GM12872 (cell line): ENCODE data around the gene PAQR7.

Experiments used
- TF ChIP-seq, protein P1 (sequence below): IDR thresholded peaks from 3 replicates; pipeline ENCODE4 v1.5.1; 2011; ENCODE audit warnings: low read depth, mild to moderate bottlenecking, low read length, moderate library complexity; ENCODE audit not compliant: insufficient read depth

Gene PAQR7

DNA sequence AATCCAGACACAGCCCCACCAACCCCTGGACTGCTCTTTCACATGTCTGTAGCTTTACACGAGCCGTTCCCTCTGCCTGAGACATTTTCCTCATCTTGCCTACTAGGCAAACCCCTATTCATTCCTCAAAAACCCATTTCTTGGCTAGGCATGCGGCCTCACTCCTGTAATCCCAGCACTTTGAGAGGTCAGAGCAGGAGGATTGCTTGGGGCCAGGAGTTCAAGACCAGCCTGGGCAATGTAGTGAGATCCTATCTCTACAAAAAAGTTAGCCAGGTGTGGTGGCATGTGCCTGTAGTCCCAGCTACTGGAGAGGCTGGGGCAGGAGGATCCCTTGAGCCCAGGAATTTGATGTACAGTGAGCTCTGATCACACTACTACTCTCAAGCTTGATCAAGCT lies 11.1 kb downstream of the PAQR7 start:
- TF ChIP-seq, protein P1, sequence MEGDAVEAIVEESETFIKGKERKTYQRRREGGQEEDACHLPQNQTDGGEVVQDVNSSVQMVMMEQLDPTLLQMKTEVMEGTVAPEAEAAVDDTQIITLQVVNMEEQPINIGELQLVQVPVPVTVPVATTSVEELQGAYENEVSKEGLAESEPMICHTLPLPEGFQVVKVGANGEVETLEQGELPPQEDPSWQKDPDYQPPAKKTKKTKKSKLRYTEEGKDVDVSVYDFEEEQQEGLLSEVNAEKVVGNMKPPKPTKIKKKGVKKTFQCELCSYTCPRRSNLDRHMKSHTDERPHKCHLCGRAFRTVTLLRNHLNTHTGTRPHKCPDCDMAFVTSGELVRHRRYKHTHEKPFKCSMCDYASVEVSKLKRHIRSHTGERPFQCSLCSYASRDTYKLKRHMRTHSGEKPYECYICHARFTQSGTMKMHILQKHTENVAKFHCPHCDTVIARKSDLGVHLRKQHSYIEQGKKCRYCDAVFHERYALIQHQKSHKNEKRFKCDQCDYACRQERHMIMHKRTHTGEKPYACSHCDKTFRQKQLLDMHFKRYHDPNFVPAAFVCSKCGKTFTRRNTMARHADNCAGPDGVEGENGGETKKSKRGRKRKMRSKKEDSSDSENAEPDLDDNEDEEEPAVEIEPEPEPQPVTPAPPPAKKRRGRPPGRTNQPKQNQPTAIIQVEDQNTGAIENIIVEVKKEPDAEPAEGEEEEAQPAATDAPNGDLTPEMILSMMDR = no peak

DNA sequence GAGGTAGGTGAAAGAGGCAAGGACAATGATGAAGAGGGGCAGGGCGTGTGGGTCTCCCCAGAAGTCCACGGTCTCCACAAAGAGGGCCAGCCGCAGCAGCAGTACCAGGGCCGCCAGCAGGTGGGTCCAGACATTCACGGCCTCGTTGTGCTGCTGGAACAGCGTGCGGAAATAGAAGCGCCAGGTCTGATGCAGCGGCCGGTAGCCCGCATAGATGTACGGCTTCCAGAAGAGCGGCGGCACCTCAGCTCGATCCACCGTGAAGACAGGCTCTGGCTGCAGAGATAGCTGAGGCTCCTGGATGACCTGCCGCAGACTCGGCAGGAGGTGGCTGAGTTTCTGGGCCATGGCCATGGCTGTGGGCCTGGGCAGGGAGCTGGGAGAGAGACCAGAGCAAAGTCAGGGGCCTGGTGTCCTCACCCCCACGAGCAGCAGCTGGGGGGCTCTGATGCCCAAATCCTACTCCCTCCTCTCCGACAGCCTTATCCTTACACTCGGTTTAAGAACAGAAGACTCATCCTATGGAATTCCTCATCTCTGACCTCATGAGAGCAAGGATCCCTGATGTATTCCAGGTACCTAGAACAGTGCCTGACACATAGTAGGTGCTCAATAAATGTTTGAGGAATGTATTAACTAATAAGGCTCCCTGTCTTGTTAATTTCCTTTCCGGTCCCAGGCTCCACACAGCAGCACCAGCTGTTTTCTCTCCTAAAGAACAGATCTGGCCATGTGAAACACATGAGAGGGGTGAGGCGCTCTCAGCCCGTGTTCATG lies 11.8 kb downstream of the PAQR7 start:
- TF ChIP-seq, protein P1 = no peak

DNA sequence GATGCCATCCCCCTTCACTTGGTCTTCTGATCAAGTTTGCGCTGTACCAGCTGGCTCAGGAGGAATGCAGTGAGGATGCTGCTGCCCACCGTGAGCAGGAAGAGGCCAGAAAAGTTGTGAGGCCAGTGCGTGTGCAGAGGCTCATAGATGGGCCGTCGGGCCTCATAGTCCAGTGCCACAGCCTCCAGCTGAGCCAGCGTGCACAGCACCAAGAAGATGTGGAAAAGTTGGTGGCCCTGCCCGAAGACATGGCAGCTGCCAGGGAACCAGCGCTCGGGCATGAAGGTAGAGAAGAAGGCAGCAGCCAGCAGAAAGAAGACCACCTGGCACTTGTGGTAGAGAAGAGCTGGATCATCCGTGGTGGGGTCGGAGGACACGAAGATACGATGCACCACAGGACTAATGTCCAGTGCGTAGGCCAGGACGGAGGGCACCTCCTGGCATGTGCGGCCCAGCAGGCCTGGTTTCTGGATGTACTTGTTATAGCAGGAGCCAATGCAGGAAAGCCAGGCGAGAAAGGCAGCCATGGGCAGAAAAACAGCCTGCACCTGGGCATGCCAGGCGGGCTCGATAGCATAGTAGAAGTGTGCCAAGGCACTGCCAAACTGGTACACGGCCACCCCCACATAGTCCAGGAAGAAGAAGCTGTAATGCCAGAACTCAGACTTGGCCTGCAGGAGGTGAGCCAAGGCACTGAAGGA lies 12.6 kb downstream of the PAQR7 start:
- TF ChIP-seq, protein P1 = no peak

DNA sequence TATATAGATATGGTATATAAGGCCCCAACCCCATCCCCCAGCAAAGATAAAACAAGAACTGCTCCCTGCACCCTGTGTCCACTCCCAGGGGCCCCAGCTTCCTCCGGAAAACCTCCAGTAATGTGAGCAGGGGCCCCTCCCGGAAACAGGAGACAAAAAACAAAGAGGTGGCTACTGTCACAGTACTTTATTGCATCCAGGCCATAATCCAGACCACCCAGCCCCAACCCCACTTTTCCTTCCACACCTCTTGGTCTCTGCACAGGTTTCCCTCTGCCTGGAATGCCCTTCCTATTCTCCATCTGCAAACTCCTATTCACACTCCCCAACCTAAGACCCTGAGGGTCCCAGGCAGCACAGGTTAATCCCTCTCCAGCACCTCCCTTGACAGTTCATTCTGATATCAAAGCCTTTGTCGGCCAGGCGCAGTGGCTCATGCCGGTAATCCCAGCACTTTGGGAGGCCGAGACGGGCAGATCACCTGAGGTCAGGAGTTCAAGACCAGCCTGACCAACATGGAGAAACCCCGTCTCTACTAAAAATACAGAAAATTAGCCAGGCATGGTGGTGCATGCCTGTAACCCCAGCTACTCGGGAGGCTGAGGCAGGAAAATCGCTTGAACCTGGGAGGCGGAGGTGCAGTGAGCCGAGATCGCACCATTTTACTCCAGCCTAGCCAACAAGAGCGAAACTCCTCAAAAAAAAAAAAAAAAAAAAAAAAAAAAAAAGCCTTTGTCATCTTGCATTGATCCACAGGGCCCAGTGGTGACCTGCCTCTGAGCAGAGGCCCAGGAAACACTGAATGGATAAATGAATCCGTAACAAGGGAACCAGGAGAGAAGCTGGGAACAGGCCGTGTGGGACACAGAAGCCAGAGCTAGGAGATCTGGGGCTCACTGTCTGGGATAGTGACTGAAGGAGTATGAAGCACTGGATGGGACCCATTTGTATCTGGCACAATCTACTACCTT lies 13.9 kb downstream of the PAQR7 start:
- TF ChIP-seq, protein P1 = no peak

DNA sequence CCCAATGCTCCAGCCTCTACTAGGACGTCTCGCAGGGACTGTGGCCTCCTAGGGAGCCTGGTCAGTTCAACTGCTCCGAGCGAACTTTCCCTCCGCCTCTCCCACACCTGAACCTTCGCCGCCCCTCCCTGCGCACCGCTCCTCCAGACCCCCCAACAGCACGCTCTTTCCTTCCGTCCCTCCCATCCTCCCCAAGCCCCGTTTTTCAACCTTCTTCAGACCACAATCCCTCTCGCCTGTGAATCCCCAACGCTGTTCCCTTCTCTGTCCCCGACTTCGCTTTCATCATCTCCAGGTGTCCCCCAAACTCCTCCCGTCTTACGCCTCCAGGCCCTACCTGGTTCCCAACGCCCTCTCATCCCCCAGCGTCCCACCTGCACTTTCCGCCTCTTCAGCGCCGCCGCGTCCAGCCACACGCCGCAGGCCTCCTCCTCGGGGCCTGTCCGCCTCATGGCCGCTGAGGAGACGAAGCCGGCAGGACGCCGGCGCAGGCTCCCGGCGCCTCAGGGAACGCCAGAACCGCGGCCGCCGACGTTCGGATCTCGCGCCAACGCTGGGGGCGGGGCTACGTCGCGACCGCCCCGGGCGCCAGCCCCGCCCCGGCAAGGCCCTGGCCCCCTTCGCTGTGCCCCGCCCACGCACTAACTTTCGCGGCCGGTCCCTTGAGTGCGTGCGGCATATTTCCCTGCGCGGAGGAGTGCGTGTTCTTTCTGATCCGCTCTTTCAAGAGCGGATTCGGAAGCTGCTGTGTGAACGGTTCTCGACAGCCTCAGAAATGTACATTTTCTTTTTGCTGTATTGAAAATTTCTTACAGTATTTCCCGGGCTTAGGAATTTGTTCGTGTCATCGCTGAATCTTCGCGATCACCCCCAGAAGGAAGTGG lies 16.4 kb downstream of the PAQR7 start, which contains the start of gene AUNIP:
TSS of gene AUNIP (minus strand) at position 552 of the 884 bp plus-strand sequence. CDS start at position 452, 100 bp downstream.
- TF ChIP-seq, protein P1 = no peak

DNA sequence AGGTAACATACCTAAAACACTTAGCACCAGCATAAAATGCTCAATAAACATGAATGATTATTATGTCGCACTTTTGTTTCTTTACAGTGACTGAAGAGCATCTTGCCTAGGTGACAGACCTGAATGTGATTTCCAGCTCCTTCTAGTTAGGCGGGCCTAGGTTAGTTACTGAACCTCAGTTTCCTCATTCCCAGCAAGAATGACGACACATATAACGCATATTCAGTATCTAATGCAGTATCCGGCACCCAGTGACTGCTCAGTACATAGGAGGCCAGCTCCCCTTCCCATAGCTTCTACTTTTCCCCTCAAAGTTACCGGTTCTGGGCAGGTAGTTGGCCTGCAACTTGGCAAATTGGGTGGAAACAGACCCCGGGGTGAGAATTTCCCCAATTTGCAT lies 17.0 kb downstream of the PAQR7 start:
- TF ChIP-seq, protein P1 = no peak
